Spleen (tissue), 11 donors: ENCODE results near the gene STAT3. TPM values are rescaled to one million over a fixed set of nuclear protein-coding genes. Genes with fewer than 3 reads are reported as not detected.

ENCODE experiments used
- DNase-seq: peaks from one replicate; pipeline ENCODE4 v3.0.0-alpha.2; 2020
- H3K27ac ChIP-seq, 8 donors: fragments of 200-600 bp; sonication (generic) in 7 of 8; 1 replicate in 4 of 8; 2 replicates in 4 of 8; pipeline versions ENCODE4 v1.5.0 to v1.8.0; 2016 to 2021; ENCODE audit warnings: inconsistent platforms in 4 of 8, mild to moderate bottlenecking in 4 of 8, moderate library complexity in 1 of 8
- H3K27me3 ChIP-seq, 7 donors: fragments of 200-600 bp; sonication (generic) in 6 of 7; replicated peaks in 1 of 7; 1 replicate in 4 of 7; 2 replicates in 3 of 7; pipeline versions ENCODE4 v1.5.0 to v1.8.0; 2016 to 2021; ENCODE audit warnings: inconsistent platforms in 3 of 7, mild to moderate bottlenecking in 1 of 7
- H3K36me3 ChIP-seq, 6 donors: fragments of 200-600 bp; sonication (generic) in 5 of 6; 1 replicate in 4 of 6; 2 replicates in 2 of 6; pipeline versions ENCODE4 v1.5.0 to v1.8.0; 2016 to 2021; ENCODE audit warnings: inconsistent platforms in 2 of 6
- H3K4me1 ChIP-seq, 6 donors: fragments of 200-600 bp; sonication (generic) in 5 of 6; 1 replicate in 3 of 6; 2 replicates in 3 of 6; pipeline versions ENCODE4 v1.5.0 to v1.8.0; 2016 to 2021; ENCODE audit warnings: inconsistent platforms in 3 of 6
- H3K4me3 ChIP-seq, 8 donors: fragments of 200-600 bp; sonication (generic) in 7 of 8; 1 replicate in 4 of 8; 2 replicates in 4 of 8; pipeline versions ENCODE4 v1.5.0 to v1.8.0; 2016 to 2021; ENCODE audit warnings: inconsistent platforms in 4 of 8, mild to moderate bottlenecking in 4 of 8, moderate library complexity in 2 of 8
- H3K9me3 ChIP-seq, 8 donors: fragments of 200-600 bp; sonication (generic) in 7 of 8; 1 replicate in 4 of 8; 2 replicates in 4 of 8; pipeline versions ENCODE4 v1.5.0 to v1.8.0; 2016 to 2021; ENCODE audit warnings: inconsistent platforms in 4 of 8
- CTCF ChIP-seq, 11 experiments: fragments of 200-600 bp in 7 of 11; fragments of 450-650 bp in 4 of 11; sonication (generic) in 4 of 11; IDR thresholded peaks in 8 of 11; conservative IDR thresholded peaks in 3 of 11; 1 replicate in 7 of 11; 2 replicates in 4 of 11; pipeline versions ENCODE4 v1.4.0 to v1.8.0; 2016 to 2021; ENCODE audit warnings: antibody characterized with exemption in 11 of 11, inconsistent platforms in 4 of 11, mild to moderate bottlenecking in 1 of 11
- POLR2A ChIP-seq, 3 donors: fragments of 450-650 bp; IDR thresholded peaks; one replicate each; pipeline ENCODE4 v1.5.1; 2017; ENCODE audit warnings: antibody characterized with exemption in 3 of 3, mild to moderate bottlenecking in 1 of 3
- POLR2AphosphoS5 ChIP-seq, 3 donors: sonication (generic); formaldehyde crosslinking; IDR thresholded peaks; one replicate each; pipeline ENCODE4 v1.5.1; 2017; ENCODE audit warnings: antibody characterized with exemption in 3 of 3
- WGBS, 5 donors: extraction: QIAGEN DNeasy Blood & Tissue Kit in 3 of 5; methylation state at CpG; one replicate each; pipeline versions ENCODE4 v1.1.5 to v1.1.7; 2013 to 2018; 5-methylcytosine and 5-hydroxymethylcytosine counted together
- intact Hi-C: fragments of 100-400 bp; cut with DNase I; formaldehyde crosslinking; loops from one replicate; pipeline ENCODE4 v1.15.0; 2023; ENCODE audit warnings: low total_unique reads
- polyA plus RNA-seq, 3 donors: library from polyadenylated mRNA; stranded (reverse); fragments of 200-250 nt; gene quantifications; one replicate each; pipeline ENCODE4 v1.2.1, GENCODE V29; 2013
- total RNA-seq, 7 donors: library from RNA; depleted of rRNA in 3 of 7; stranded (reverse); fragments of >200 nt in 3 of 7; fragmentation: NEBNext Ultra II Directional in 4 of 7; extraction: Animal tissue kit (Norgen Biotek cat#: 25700) in 4 of 7; gene quantifications; one replicate each; pipeline versions ENCODE4 v1.1.0 to v1.2.1, GENCODE V29; 2016 to 2021
- donor health status: healthy with polysubstance abuse.
- donor health status: DM: no; HTN: no; CAD: no; lungs with moderate emphysema.
- donor health status: DM: no; HTN: no; CAD: no.
- donor health status: Bipolar disorder and iron deficiency.
- donor health status: healthy.
- donor health status: DM: no; HTN: no; CAD: no.
- donor health status: DM: yes; HTN: yes; CAD: no.

Gene STAT3
- total and polyA plus RNA-seq, 10 donors: 18.3 to 326 (median 241) TPM

GRCh38 chr17:42347606-42348005, 40.6 kb downstream of the STAT3 start:
- Histone ChIP-seq H3K27ac (peak overlapping the region in 2 of 8 donors; percentile 31 to 46), H3K36me3 (peaks cover 10 to 61% (median 46%) of the 10 kb centered on the region in 6 donors), H3K9me3 (no peaks in the 10 kb centered on the region), H3K4me1 (peaks cover 0 to 76% (median 26%) of the 10 kb centered on the region in 6 donors), H3K27me3 (no peaks in the 10 kb centered on the region), H3K4me3 (no peak overlapping the region)
- no peak for DNase-seq
- 87 to 91% (median 88%) methylated on average over 3 of the region's 3 CpGs for WGBS, 5 donors
- TF ChIP-seq POLR2A (IDR thresholded peaks at IDR 0.05): no peak
- no peak for TF ChIP-seq POLR2AphosphoS5 (IDR thresholded peaks at IDR 0.05)
- intact Hi-C loops: no loop called here

DNA sequence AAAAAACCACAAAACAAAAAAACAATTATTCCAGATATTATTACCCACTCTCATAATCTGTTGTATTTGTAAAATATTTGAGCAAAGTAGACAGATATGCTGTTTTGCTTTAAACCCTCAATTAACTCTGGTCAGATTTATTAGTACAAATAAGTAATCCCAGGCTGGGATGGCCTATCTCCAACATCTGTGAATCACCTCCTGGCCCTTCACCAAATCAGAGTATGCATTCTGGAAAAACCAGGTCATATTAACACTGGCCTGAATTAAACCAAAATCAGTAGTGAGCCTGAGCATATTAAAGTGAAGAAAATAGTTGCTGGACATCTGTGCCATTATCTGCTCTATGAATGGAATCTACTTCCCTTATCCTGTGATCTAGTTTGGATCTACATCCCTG, 41.0 kb downstream of the STAT3 start:
- H3K4me1 ChIP-seq: peaks cover 3 to 76% (median 26%) of the 10 kb centered on the region in 6 donors
- intact Hi-C loops: no loop called here
- TF ChIP-seq POLR2AphosphoS5 (IDR thresholded peaks at IDR 0.05): no peak
- no peak for TF ChIP-seq POLR2A (IDR thresholded peaks at IDR 0.05)
- no peak for TF ChIP-seq CTCF (IDR thresholded peaks at IDR 0.05 in 8 of 11, conservative IDR thresholded peaks at IDR 0.05 in 3 of 11)
- peak overlapping the region in 2 of 8 donors; percentile 40 to 46 for H3K27ac ChIP-seq
- no peak overlapping the region for H3K4me3 ChIP-seq
- no peak for DNase-seq
- H3K27me3 ChIP-seq: no peaks in the 10 kb centered on the region
- H3K9me3 ChIP-seq: no peaks in the 10 kb centered on the region
- peaks cover 10 to 65% (median 49%) of the 10 kb centered on the region in 6 donors for H3K36me3 ChIP-seq

DNA sequence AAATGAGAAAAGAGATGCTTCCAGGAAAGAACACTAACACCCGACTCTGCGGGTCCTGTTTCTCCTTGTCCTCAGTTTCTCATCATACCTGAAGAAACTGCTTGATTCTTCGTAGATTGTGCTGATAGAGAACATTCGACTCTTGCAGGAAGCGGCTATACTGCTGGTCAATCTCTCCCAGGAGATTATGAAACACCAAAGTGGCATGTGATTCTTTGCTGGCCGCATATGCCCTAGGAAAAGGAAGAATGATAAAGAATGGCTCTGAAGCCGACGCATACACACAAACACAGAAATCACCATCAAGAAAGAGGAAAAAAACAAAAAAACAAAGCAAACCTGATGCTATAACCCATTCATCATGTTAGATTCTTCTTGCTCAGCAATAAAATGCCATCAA, 41.8 kb downstream of the STAT3 start:
- no peak overlapping the region for H3K4me3 ChIP-seq
- no peak for DNase-seq
- 64 to 89% (median 76%) methylated on average over 8 of the region's 8 CpGs for WGBS, 5 donors
- H3K27me3 ChIP-seq: no peaks in the 10 kb centered on the region
- peaks cover 3 to 76% (median 30%) of the 10 kb centered on the region in 6 donors for H3K4me1 ChIP-seq
- peak overlapping the region in 1 of 8 donors; percentile 40 for H3K27ac ChIP-seq
- no peak for TF ChIP-seq POLR2AphosphoS5 (IDR thresholded peaks at IDR 0.05)
- TF ChIP-seq POLR2A (IDR thresholded peaks at IDR 0.05): no peak
- TF ChIP-seq CTCF (IDR thresholded peaks at IDR 0.05 in 8 of 11, conservative IDR thresholded peaks at IDR 0.05 in 3 of 11): no peak
- intact Hi-C loops: no loop called here
- H3K9me3 ChIP-seq: no peaks in the 10 kb centered on the region
- H3K36me3 ChIP-seq: peaks cover 10 to 73% (median 55%) of the 10 kb centered on the region in 6 donors

DNA sequence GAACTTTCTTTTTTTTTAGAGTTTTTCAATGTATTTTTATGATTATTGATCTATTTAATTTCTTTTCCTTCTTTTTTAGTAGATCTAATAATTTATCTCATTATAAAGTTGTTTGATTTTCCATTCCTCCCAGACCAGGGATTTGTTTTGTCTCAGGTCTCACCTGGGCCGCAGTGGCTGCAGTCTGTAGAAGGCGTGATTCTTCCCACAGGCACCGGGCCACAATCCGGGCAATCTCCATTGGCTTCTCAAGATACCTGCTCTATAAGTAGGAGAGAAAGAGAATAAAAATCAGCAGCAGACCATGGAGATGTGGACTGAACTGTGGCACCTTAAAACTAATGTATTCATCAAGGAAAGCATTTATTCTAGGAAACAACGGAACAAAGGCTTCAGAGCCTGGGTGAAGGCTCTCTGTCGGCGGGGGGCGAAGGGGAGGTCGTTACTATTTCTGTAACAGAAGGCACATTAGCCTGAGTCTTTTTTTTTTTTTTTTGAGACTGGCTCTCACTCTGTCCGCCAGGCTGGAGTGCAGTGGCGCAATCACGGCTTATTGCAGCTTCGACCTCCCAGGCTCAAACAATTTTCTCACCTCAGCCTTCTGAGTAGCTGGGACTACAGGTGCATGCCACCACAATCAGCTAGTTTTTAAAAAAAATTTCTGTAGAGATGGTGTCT, 42.7 kb downstream of the STAT3 start:
- no peak for DNase-seq
- intact Hi-C loops: no loop called here
- Histone ChIP-seq H3K36me3 (peaks cover 10 to 82% (median 58%) of the 10 kb centered on the region in 6 donors), H3K4me1 (peaks cover 3 to 76% (median 39%) of the 10 kb centered on the region in 6 donors), H3K4me3 (no peak overlapping the region), H3K27me3 (no peaks in the 10 kb centered on the region), H3K27ac (peak overlapping the region in 1 of 8 donors; percentile 40), H3K9me3 (no peaks in the 10 kb centered on the region)
- no peak for TF ChIP-seq POLR2A (IDR thresholded peaks at IDR 0.05)
- no peak for TF ChIP-seq CTCF (IDR thresholded peaks at IDR 0.05 in 8 of 11, conservative IDR thresholded peaks at IDR 0.05 in 3 of 11)
- no peak for TF ChIP-seq POLR2AphosphoS5 (IDR thresholded peaks at IDR 0.05)
- 76 to 90% (median 84%) methylated on average over 13 of the region's 13 CpGs for WGBS, 5 donors
